HEK293 (cell line): ENCODE results near the gene SPATA2L.
"Not testable (repeated sequence)": the region's sequence is repeated elsewhere in the genome, so short reads cannot be mapped to it uniquely, and the experiment has no call there.

Experiments
- CTCF ChIA-PET: fragments of 350-600 bp; formaldehyde crosslinking; extraction: SDS; loops from one replicate; lab custom pipeline; 2021; ENCODE audit warnings: antibody characterized with exemption; lab: Yijun Ruan, JAX
- POLR2A ChIA-PET: fragments of 300-600 bp; formaldehyde crosslinking; extraction: SDS; loops from one replicate; lab custom pipeline; 2020; ENCODE audit warnings: antibody characterized with exemption, inconsistent platforms; lab: Yijun Ruan, JAX
- H3K27ac ChIP-seq: fragments of 200-500 bp; sonication (Bioruptor generic); 2 replicates; pipeline ENCODE4 v1.5.1; 2014; ENCODE audit warnings: low read depth, low read length, control low read depth, inconsistent platforms; ENCODE audit errors: extremely low read depth
- H3K36me3 ChIP-seq, 2 experiments: fragments of 200-500 bp in 1 of 2; sonication (Bioruptor generic) in 1 of 2; 1 replicate in 1 of 2; 2 replicates in 1 of 2; pipeline ENCODE4 v1.5.1; 2014 to 2017; ENCODE audit warnings: inconsistent platforms in 2 of 2, low read length in 2 of 2; ENCODE audit not compliant: control insufficient read depth in 2 of 2, insufficient read depth in 1 of 2
- H3K4me1 ChIP-seq: fragments of 200-500 bp; sonication (Bioruptor generic); 2 replicates; pipeline ENCODE4 v1.5.1; 2014; ENCODE audit warnings: mild to moderate bottlenecking, low read length, inconsistent platforms; ENCODE audit not compliant: control insufficient read depth, insufficient read depth
- H3K4me3 ChIP-seq: 2 replicates; pipeline ENCODE4 v1.5.1; 2011; ENCODE audit warnings: low read depth, mild to moderate bottlenecking, control low read depth, low read length, moderate library complexity
- H3K9me3 ChIP-seq: fragments of 200-500 bp; sonication (Bioruptor generic); 2 replicates; pipeline ENCODE4 v1.5.1; 2014; ENCODE audit warnings: low read depth, low read length, inconsistent platforms; ENCODE audit not compliant: control insufficient read depth, insufficient read depth
- GFI1B ChIP-seq: fragments of 450-650 bp; formaldehyde crosslinking; IDR thresholded peaks from 2 replicates; pipeline ENCODE4 v1.5.1; 2016; ENCODE audit warnings: missing biosample characterization, missing genetic modification characterization
- GLIS2 ChIP-seq: fragments of 450-650 bp; formaldehyde crosslinking; IDR thresholded peaks from 2 replicates; pipeline ENCODE4 v1.5.1; 2016; ENCODE audit warnings: missing biosample characterization, missing genetic modification characterization
- KLF1 ChIP-seq: fragments of 450-650 bp; formaldehyde crosslinking; IDR thresholded peaks from 2 replicates; pipeline ENCODE4 v1.5.1; 2016; ENCODE audit warnings: missing biosample characterization, missing genetic modification characterization
- KLF7 ChIP-seq: fragments of 450-650 bp; formaldehyde crosslinking; IDR thresholded peaks from 2 replicates; pipeline ENCODE4 v1.5.1; 2016; ENCODE audit warnings: missing biosample characterization, missing genetic modification characterization, borderline replicate concordance
- MZF1 ChIP-seq: fragments of 450-650 bp; formaldehyde crosslinking; IDR thresholded peaks from 2 replicates; pipeline ENCODE4 v1.5.1; 2017; ENCODE audit warnings: missing biosample characterization, missing genetic modification characterization, borderline replicate concordance
- TRIM28 ChIP-seq: IDR thresholded peaks from 2 replicates; pipeline ENCODE4 v1.6.1; 2011; ENCODE audit warnings: low read length, control low read depth, borderline replicate concordance
- ZBTB17 ChIP-seq: fragments of 450-650 bp; formaldehyde crosslinking; IDR thresholded peaks from 2 replicates; pipeline ENCODE4 v1.5.1; 2016; ENCODE audit warnings: missing biosample characterization, missing genetic modification characterization
- ZBTB6 ChIP-seq: fragments of 450-650 bp; formaldehyde crosslinking; IDR thresholded peaks from 2 replicates; pipeline ENCODE4 v1.5.1; 2017; ENCODE audit warnings: missing biosample characterization, missing genetic modification characterization
- ZEB2 ChIP-seq: fragments of 450-650 bp; formaldehyde crosslinking; IDR thresholded peaks from 2 replicates; pipeline ENCODE4 v1.5.1; 2016; ENCODE audit warnings: missing biosample characterization, missing genetic modification characterization
- ZFP69B ChIP-seq: fragments of 450-650 bp; formaldehyde crosslinking; IDR thresholded peaks from 2 replicates; pipeline ENCODE4 v1.5.1; 2016; ENCODE audit warnings: missing biosample characterization, missing genetic modification characterization
- ZNF121 ChIP-seq: fragments of 450-650 bp; formaldehyde crosslinking; IDR thresholded peaks from 2 replicates; pipeline ENCODE4 v1.5.1; 2016; ENCODE audit warnings: missing biosample characterization, missing genetic modification characterization
- ZNF223 ChIP-seq: fragments of 450-650 bp; formaldehyde crosslinking; IDR thresholded peaks from 2 replicates; pipeline ENCODE4 v1.5.1; 2016; ENCODE audit warnings: missing biosample characterization, missing genetic modification characterization
- ZNF24 ChIP-seq: fragments of 450-650 bp; formaldehyde crosslinking; IDR thresholded peaks from 2 replicates; pipeline ENCODE4 v1.5.1; 2016; ENCODE audit warnings: missing biosample characterization, missing genetic modification characterization
- ZNF311 ChIP-seq: fragments of 450-650 bp; formaldehyde crosslinking; IDR thresholded peaks from 2 replicates; pipeline ENCODE4 v1.5.1; 2017; ENCODE audit warnings: missing biosample characterization, missing genetic modification characterization, borderline replicate concordance
- ZNF335 ChIP-seq: fragments of 450-650 bp; formaldehyde crosslinking; conservative IDR thresholded peaks from 2 replicates; pipeline ENCODE4 v1.5.1; 2016; ENCODE audit warnings: missing biosample characterization, missing genetic modification characterization
- ZNF37A ChIP-seq: fragments of 450-650 bp; IDR thresholded peaks from 2 replicates; pipeline ENCODE4 v1.5.1; 2018; ENCODE audit warnings: missing biosample characterization, missing genetic modification characterization
- ZNF426 ChIP-seq: fragments of 450-650 bp; formaldehyde crosslinking; IDR thresholded peaks from 2 replicates; pipeline ENCODE4 v1.5.1; 2017; ENCODE audit warnings: missing biosample characterization, missing genetic modification characterization, mild to moderate bottlenecking, inconsistent platforms, moderate library complexity
- ZNF585B ChIP-seq: fragments of 450-650 bp; formaldehyde crosslinking; IDR thresholded peaks from 2 replicates; pipeline ENCODE4 v1.5.1; 2016; ENCODE audit warnings: missing biosample characterization, missing genetic modification characterization
- ZNF600 ChIP-seq: fragments of 450-650 bp; formaldehyde crosslinking; IDR thresholded peaks from 2 replicates; pipeline ENCODE4 v1.5.1; 2016; ENCODE audit warnings: missing biosample characterization, missing genetic modification characterization
- ZNF610 ChIP-seq: fragments of 450-650 bp; formaldehyde crosslinking; IDR thresholded peaks from 2 replicates; pipeline ENCODE4 v1.5.1; 2016; ENCODE audit warnings: missing biosample characterization, missing genetic modification characterization, borderline replicate concordance
- ZNF623 ChIP-seq: fragments of 450-650 bp; formaldehyde crosslinking; IDR thresholded peaks from 2 replicates; pipeline ENCODE4 v1.5.1; 2016; ENCODE audit warnings: missing biosample characterization, missing genetic modification characterization
- ZNF701 ChIP-seq: fragments of 450-650 bp; formaldehyde crosslinking; IDR thresholded peaks from 2 replicates; pipeline ENCODE4 v1.5.1; 2016; ENCODE audit warnings: missing biosample characterization, missing genetic modification characterization
- ZSCAN23 ChIP-seq: fragments of 450-650 bp; formaldehyde crosslinking; IDR thresholded peaks from 2 replicates; pipeline ENCODE4 v1.5.1; 2016; ENCODE audit warnings: missing biosample characterization, missing genetic modification characterization
- TF ChIP-seq, protein P1 (sequence below): fragments of 450-650 bp; formaldehyde crosslinking; IDR thresholded peaks from 2 replicates; pipeline ENCODE4 v1.5.1; 2017; ENCODE audit warnings: missing biosample characterization, missing genetic modification characterization

Gene SPATA2L

DNA sequence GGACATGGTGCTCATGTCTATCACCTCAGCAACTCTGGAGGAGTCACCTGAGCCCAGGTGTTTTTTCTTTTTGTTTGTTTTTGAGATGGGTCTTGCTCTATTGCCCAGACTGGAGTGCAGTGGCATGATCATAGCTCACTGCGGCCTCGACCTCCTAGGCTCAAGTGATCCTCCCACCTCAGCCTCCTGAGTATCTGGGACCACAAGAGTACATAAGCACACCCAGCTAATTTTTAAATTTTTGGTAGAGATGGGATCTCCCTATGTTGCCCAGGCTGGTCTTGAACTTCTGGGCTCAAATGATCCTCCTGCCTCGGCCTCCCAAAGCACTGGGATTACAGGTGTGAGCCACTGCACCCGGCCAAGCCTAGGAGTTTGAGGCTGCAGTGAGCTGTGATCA lies 11.9 kb downstream of the SPATA2L start:
- H3K4me3 ChIP-seq, H3K27ac ChIP-seq, H3K4me1 ChIP-seq, H3K9me3 ChIP-seq: not testable (repeated sequence)
- TF ChIP-seq ZNF121 (tag by site-specific recombination) = peak; percentile 94
- POLR2A ChIA-PET = interaction anchor here (0.7 kb wide), 1 partner anchor 184 kb away, joined by 3 read pairs; the partner anchor contains the start of gene TCF25
- peaks cover 0 to 48% of the 10 kb centered on the region in 2 experiments; a peak in 2 of 3 replicates for H3K36me3 ChIP-seq
- CTCF ChIA-PET = interaction anchor here (1.2 kb wide), 1 partner anchor 10 kb away, joined by 4 read pairs; no protein-coding TSS in a partner anchor

DNA sequence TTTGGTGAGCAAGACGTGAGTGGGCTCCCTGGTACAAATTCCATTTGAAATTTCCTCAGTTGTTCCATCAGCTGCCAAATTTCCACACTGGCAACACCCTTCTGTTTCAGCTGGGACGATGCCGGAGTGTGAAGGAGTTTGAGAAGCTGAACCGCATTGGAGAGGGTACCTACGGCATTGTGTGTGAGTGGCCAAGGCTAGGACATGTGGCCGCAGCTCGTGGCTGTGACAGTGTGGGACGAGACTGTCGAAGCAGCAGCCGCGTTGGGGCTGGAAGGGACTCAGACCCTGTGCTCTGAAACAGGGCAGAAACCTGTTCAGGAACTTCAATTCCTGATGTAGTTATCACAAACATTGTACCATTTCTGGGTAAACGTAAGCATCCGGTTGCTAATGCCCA lies 12.4 kb downstream of the SPATA2L start:
- Histone ChIP-seq H3K27ac (no peak overlapping the region), H3K4me3 (no peak overlapping the region), H3K4me1 (no peaks in the 10 kb centered on the region), H3K36me3 (peaks cover 0 to 44% of the 10 kb centered on the region in 2 experiments; a peak in 2 of 3 replicates), H3K9me3 (no peaks in the 10 kb centered on the region)
- POLR2A ChIA-PET = no interaction called here
- CTCF ChIA-PET = interaction anchor here (1.2 kb wide), 1 partner anchor 10 kb away, joined by 3 read pairs; no protein-coding TSS in a partner anchor
- no peak for TF ChIP-seq ZNF335
- TF ChIP-seq ZNF623 (tag by site-specific recombination) = no peak
- TF ChIP-seq ZNF311 (tag by site-specific recombination) = no peak
- TF ChIP-seq ZNF223 = no peak

DNA sequence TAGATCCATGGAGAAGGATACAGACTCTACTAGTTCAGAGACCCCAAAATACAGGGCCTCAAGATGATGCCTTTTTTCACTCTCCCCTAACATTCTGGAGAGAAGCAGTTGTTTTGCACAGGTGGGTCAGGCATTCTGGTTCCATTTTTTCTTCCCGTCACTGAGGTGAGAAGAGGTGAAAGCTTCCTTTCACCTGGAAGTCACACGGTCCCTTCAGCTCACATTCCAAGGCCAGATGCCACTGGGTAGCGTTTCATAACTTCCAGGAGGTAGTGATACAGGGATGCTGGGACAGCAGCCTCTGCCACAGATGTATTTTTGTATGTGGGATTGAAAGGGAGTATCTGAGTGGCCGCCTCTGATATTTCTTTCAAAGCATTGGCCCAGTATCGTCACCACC lies 13.1 kb downstream of the SPATA2L start:
- CTCF ChIA-PET = interaction anchor here (0.7 to 1.2 kb wide), 2 partner anchors 11 to 490 kb away, joined by 3 read pairs; no protein-coding TSS in a partner anchor
- H3K4me1 ChIP-seq = no peaks in the 10 kb centered on the region
- no peaks in the 10 kb centered on the region for H3K9me3 ChIP-seq
- no peak for TF ChIP-seq GLIS2 (tag by site-specific recombination)
- TF ChIP-seq ZNF585B (tag by site-specific recombination) = no peak
- no peak for TF ChIP-seq MZF1 (tag by site-specific recombination)
- no peak for TF ChIP-seq ZNF24 (tag by site-specific recombination)
- no peak for TF ChIP-seq GFI1B
- no peak for TF ChIP-seq ZSCAN23 (tag by site-specific recombination)
- no peak for TF ChIP-seq ZEB2 (tag by site-specific recombination)
- TF ChIP-seq ZFP69B (tag by site-specific recombination) = no peak
- TF ChIP-seq ZNF701 (tag by site-specific recombination) = no peak
- no peak for TF ChIP-seq ZBTB17 (tag by site-specific recombination)
- TF ChIP-seq, all 188 proteins: peak for 0
- H3K27ac ChIP-seq = no peak overlapping the region
- no peak overlapping the region for H3K4me3 ChIP-seq
- H3K36me3 ChIP-seq = peaks cover 0 to 37% of the 10 kb centered on the region in 2 experiments; a peak in 2 of 3 replicates
- POLR2A ChIA-PET = interaction anchor here (0.6 kb wide), 1 partner anchor 515 kb away, joined by 6 read pairs; no protein-coding TSS in a partner anchor

GRCh38 chr16:89687092-89687940 lies 14.2 kb downstream of the SPATA2L start:
- ChIA-PET CTCF (no interaction called here), POLR2A (interaction anchor here (0.6 to 1.4 kb wide), 10 partner anchors 8 to 542 kb away, joined by 3 to 10 read pairs (median 5); partner anchors contain the start of genes CHMP1A, SPATA2L and SPATA33)
- Histone ChIP-seq H3K4me3 (peak overlapping the region; percentile 74), H3K27ac (peak overlapping the region; percentile 79), H3K9me3 (no peaks in the 10 kb centered on the region), H3K36me3 (peaks cover 0 to 31% of the 10 kb centered on the region in 2 experiments; a peak in 1 of 3 replicates), H3K4me1 (no peaks in the 10 kb centered on the region)
- TF ChIP-seq ZNF610 (no peak), ZBTB6 (tag by site-specific recombination) (no peak), ZNF600 (tag by site-specific recombination) (0 out of 2 replicates have a peak, but pooled peaks have one; percentile 32), TRIM28 (no peak), ZNF426 (no peak), KLF7 (tag by site-specific recombination) (no peak), KLF1 (tag by site-specific recombination) (peak; percentile 39), ZBTB17 (tag by site-specific recombination) (peak; percentile 54), ZNF37A (tag by site-specific recombination) (no peak)
- TF ChIP-seq, protein P1, sequence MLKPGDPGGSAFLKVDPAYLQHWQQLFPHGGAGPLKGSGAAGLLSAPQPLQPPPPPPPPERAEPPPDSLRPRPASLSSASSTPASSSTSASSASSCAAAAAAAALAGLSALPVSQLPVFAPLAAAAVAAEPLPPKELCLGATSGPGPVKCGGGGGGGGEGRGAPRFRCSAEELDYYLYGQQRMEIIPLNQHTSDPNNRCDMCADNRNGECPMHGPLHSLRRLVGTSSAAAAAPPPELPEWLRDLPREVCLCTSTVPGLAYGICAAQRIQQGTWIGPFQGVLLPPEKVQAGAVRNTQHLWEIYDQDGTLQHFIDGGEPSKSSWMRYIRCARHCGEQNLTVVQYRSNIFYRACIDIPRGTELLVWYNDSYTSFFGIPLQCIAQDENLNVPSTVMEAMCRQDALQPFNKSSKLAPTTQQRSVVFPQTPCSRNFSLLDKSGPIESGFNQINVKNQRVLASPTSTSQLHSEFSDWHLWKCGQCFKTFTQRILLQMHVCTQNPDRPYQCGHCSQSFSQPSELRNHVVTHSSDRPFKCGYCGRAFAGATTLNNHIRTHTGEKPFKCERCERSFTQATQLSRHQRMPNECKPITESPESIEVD (tag by site-specific recombination) = no peak
